Keratinocyte (primary cell): Measurements from ENCODE around the gene EDN2.

Experiments used
- EZH2 ChIP-seq: IDR thresholded peaks from one replicate; pipeline ENCODE4 v1.6.1; 2012; ENCODE audit warnings: inconsistent platforms, mild to moderate bottlenecking, low read length, moderate library complexity
- TF ChIP-seq, protein P1 (sequence below), 3 experiments: IDR thresholded peaks in 1 of 3; conservative IDR thresholded peaks in 1 of 3; optimal IDR thresholded peaks in 1 of 3; 2 replicates in 2 of 3; 3 replicates in 1 of 3; pipeline versions ENCODE3 to v1.5.1; 2011; ENCODE audit warnings: low read length in 3 of 3, mild to moderate bottlenecking in 3 of 3, moderate library complexity in 2 of 3, control low read depth in 1 of 3, inconsistent platforms in 1 of 3; ENCODE audit not compliant: insufficient read depth in 2 of 3; ENCODE audit errors: extremely low read depth in 1 of 3

- no peak for TF ChIP-seq EZH2
- TF ChIP-seq, protein P1, sequence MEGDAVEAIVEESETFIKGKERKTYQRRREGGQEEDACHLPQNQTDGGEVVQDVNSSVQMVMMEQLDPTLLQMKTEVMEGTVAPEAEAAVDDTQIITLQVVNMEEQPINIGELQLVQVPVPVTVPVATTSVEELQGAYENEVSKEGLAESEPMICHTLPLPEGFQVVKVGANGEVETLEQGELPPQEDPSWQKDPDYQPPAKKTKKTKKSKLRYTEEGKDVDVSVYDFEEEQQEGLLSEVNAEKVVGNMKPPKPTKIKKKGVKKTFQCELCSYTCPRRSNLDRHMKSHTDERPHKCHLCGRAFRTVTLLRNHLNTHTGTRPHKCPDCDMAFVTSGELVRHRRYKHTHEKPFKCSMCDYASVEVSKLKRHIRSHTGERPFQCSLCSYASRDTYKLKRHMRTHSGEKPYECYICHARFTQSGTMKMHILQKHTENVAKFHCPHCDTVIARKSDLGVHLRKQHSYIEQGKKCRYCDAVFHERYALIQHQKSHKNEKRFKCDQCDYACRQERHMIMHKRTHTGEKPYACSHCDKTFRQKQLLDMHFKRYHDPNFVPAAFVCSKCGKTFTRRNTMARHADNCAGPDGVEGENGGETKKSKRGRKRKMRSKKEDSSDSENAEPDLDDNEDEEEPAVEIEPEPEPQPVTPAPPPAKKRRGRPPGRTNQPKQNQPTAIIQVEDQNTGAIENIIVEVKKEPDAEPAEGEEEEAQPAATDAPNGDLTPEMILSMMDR (optimal IDR thresholded peaks at IDR 0.05 in 1 of 3, IDR thresholded peaks at IDR 0.05 in 1 of 3, conservative IDR thresholded peaks at IDR 0.05 in 1 of 3; ENCODE audit: extremely low read depth in 1 of 3, insufficient read depth in 2 of 3, low read length in 3 of 3), result peak in 1 of 3 experiments; percentile 29
Measured at GRCh38 chr1:41503538-41504113, 19.1 kb upstream of the EDN2 start.
